HUDEP-2 (cell line): ENCODE measurements around the gene CYS1.
"Not testable (repeated sequence)": the region's sequence is repeated elsewhere in the genome, so short reads cannot be mapped to it uniquely, and the experiment has no call there.

Source experiments
- DNase-seq, 76 experiments: peaks; one replicate each; lab custom pipeline; 2025; ENCODE audit not compliant: unreplicated experiment in 76 of 76; lab: John Stamatoyannopoulos, UW

CYS1 gene

DNA sequence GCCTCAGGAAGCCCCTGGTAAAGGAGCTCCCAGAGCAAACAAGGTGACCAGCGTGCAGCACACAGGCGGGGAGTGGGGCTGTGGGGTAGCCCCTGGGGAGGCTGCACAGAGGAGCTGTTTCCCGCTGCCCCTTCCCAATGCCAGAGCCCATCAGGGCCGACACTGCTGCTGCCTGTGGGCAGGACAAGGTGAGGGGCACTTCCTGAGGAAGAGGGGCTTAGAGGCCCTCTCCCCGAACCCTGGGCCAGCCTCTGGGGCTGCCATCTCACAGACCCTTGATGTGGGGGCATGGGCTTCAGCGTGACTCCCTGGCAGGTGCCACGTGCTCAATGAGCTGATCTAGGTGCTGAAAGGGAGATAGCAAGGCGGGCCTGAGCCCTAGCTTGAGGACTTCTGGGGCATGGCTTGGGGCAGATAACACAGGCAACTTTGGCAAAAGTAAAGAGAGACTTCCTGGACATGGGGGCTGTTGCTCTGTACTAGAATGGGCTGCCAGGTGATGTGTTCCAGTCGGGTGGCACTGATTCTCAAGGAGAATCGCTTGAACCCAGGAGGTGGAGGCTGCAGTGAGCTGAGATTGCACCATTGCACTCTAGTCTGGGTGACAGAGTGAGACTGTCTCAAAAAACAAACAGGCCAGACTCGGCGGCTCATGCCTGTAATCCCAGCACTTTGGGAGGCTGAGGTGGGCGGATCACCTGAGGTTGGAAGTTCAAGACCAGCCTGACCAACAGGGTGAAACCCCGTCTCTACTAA is 46.8 kb downstream of the CYS1 start:
- DNase-seq: peak in 73 of 76 experiments; percentile 16 to 82 (median 64)

GRCh38 chr2:10032746-10033105 is 47.5 kb downstream of the CYS1 start:
- no peak for DNase-seq

- DNase-seq: peak in 1 of 76 experiments; percentile 13
Observed at GRCh38 chr2:10031886-10032745, 48.1 kb downstream of the CYS1 start.

DNA sequence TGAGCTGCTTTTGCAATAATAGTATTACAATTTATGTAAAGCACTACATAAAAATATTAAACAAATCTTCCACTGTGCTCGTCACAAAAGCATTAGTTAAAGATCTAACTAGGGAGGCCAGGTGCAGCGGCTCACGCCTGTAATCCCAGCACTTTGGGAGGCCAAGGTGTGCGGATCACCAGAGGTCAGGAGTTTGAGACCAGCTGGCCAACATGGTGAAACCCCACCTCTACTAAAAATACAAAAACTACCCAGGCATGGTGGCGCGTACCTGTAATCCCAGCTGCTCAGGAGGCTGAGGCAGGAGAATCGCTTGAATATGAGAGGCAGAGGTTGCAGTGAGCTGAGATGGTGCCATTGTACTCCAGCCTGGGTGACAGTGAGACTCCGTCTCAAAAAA is 49.4 kb downstream of the CYS1 start:
- not testable (repeated sequence) for DNase-seq

GRCh38 chr2:10030311-10030736 is 49.9 kb downstream of the CYS1 start:
- peak in 73 of 76 experiments; percentile 17 to 86 (median 73) for DNase-seq

GRCh38 chr2:10029875-10030223 is 50.4 kb downstream of the CYS1 start:
- DNase-seq: no peak

DNA sequence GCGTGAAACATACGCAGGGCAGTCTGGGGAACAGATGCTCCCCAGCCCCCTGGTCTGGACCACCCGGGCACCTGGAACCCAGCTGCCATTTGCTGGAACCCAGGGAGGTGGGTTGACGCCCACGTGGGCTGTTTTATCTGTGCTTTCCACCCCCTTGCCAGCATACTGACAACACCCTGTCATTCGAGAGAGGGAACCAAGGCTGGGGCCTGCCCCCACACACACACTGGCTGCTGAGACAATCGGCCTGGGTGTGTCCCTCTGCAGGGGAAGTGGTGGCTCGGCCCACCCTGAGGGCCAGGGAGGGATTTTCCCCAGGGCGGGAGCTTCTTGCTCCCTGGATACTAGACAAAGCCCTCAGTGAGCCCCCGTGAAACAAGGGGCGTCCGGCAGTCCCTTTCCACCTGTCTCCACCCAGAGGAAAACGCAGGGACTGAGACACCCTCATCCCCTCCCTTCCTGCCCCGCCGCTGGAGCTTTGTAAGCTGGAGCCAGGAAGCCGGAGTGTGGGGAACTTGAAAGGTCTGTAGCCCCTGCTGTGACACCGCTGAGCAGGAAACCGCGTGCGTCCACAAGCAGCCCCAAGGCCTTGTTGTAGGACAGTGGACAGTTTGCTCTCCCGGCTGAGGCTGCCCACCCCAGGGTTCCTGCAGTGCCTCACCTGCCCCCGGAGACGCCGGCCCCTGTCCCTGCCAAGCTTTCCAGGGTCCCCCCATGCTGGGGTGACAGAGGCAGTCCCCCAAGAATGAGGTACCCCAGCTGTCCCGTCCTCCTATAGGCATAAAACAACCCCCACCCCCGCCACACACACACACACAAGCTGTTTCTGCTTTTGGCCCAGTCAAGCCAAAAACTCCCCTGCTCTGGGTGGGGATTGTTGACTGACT is 51.0 kb downstream of the CYS1 start:
- DNase-seq: peak; percentile 24 to 97 (median 92)

GRCh38 chr2:10028407-10028987 is 51.7 kb downstream of the CYS1 start:
- peak in 4 of 76 experiments; percentile 18 to 43 (median 34) for DNase-seq

- peak in 1 of 76 experiments; percentile 14 for DNase-seq
Observed at GRCh38 chr2:10027660-10028330, 52.4 kb downstream of the CYS1 start.

DNA sequence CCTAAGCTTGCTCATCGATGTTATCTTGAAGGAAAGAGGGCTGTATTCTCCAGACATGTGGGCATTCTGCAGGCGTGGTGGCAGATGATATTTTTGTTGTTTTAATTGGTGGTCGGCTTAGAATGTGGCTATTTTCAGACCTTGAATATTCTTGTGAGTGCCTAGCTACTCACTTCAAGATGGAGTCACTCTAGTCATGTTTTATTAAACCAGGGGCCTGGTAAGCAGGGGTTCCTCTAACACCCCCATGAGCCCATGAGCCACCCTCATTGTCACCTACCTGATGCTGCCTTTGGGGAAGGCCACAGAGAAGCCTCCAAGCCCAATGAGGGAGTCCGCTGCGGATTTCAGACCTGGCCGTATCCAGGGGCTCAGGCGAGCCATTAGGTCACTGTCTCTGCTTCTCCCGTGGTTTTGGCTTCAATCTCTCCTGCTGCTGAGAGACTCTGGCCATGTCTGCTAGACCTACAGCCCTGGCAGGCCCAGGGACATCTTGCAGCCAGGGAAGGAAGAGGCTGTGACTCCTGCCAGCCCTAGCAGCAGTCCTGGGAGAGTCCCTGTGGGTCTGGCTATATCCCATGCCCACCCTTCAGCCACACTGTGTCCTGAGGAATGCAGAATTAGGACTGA is 53.2 kb downstream of the CYS1 start:
- DNase-seq: no peak

GRCh38 chr2:10022966-10023662 is 57.1 kb downstream of the CYS1 start:
- DNase-seq: no peak

DNA sequence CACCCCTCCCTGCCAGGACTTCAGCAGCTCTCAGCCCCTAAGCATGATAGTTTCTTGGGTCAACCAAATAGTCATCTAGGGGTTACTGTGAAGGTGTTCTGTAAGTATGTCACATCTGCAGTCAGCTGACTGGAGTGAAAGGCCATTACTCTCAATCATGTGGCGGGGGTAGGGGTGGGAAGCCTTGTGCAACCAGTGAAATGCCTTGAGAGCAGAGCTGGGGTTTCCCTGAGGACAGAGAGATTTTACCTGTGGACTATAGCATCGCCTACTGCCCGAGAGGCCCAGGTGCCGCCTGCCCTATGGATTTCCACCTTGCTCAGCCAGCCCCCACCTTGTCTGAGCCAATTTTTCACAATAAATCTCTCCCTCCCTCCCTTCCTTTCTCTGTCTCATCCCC is 57.8 kb downstream of the CYS1 start:
- no peak for DNase-seq

GRCh38 chr2:10022041-10022421 is 58.2 kb downstream of the CYS1 start:
- no peak for DNase-seq

DNA sequence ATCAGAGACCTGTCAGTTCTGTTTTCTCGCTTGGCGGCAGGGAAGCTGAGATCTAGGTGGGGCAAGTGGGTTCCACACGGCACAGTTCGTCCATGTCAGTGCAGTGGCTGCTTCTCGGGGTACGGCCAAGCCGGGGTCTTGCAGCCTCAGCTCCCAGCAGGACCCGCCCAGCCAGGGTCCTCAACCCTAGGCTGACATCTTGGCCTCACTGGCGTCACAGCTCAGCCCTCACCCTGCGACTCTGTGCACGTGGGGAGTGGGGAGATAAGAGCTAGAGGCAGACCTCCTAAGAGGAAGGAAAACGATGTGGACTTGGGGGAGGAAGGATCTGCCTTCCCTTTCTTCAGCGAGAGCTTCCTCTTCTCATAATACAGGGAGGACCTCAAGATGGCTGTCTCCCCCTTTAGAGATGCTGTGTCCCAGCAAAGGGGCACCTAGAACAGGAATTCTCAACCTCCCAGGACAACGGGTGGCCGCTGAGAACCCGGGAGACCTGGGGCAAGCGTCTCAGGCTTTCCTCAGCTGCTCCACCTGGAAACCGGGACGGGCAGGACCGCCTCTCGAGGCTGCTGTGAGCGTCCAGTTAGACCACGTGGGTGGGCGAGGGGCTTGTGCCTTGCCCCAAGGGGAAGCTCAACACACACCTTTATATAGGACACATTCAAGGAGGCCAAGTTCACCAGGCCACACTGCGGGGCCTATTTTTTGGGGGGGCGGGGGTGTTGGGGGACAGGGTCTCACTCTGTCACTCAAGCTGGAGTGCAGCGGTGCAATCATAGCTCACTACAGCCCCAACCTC is 60.4 kb downstream of the CYS1 start:
- DNase-seq: no peak

- no peak for DNase-seq
Observed at GRCh38 chr2:10019174-10019573, 61.0 kb downstream of the CYS1 start.

- DNase-seq: no peak
Observed at GRCh38 chr2:10017313-10017941, 62.8 kb downstream of the CYS1 start.

- DNase-seq: no peak
Observed at GRCh38 chr2:10016802-10017258, 63.4 kb downstream of the CYS1 start.
